Fibroblast of the conjunctiva (primary cell): ENCODE measurements around the gene CRYBA2.

ENCODE experiments used
- DNase-seq: peaks from one replicate; pipeline ENCODE4 v3.0.0-alpha.2; 2010; ENCODE audit warnings: low read depth

Gene CRYBA2

DNA sequence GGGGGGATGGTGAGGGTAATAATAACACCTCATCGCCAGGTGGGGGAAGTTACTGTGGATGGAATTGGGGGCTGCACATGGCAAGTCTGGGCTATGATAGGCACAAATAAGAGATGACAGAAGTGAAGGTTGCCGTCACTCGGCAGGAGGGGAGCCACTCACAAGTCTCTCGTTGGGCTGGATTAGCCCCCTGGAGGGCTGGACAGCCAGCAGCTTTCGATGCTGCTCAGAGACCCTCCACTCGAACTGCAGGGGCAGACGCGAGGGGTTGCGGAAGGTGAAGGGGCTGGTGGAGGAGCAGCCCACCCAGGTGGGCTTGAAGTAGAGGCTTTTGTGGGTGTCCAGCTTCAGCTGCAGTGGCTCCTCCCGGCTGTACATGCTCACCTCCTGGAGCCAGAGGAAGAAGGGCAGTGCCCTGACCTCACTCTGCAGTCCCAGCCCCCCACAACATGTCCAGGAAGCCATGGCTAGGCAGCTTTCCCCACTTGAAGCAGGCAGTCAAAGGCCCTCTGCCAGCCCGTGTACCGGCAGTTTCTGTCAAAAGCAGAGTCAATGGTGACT, 29.9 kb upstream of the CRYBA2 start:
- no peak for DNase-seq

DNA sequence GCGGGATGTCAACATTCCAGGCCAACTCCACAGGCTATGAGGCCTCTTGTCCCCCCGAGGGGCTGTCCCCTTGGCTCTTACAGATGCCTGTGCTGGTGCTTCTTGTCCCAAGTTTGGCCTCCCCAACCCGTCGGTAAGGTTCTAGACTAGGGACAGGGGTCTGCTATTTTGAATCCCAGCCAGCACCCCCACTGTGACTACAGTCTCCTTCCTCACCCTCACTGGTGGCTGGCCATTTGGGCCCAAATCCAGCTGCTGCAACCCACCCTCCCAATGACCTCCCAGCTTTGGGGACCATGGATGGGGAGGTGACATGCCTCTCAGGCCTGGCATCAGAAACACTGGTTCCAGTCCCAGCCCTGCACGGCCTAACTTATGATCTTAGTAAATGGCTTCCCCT, 29.4 kb upstream of the CRYBA2 start:
- no peak for DNase-seq

DNA sequence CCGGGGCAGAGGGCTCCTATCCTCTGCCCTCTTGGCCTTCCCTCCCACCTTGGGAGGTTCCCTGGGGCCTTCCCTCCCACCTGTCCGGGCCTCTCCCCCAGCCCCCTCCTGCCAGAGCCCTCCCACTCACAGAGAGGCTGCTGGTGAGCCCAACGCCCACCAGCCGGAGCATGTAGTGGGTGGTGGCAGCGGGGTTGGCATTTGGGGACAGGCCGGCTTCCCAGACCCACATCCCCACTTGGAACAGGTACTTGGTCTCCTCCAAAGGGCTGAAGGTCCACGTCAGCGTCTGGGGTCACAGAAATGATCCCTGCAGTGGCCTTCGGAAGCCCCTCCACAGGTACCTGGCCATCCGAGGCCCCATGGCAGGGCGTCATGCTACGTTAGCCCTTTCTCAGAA, 28.8 kb upstream of the CRYBA2 start:
- DNase-seq, result no peak

DNA sequence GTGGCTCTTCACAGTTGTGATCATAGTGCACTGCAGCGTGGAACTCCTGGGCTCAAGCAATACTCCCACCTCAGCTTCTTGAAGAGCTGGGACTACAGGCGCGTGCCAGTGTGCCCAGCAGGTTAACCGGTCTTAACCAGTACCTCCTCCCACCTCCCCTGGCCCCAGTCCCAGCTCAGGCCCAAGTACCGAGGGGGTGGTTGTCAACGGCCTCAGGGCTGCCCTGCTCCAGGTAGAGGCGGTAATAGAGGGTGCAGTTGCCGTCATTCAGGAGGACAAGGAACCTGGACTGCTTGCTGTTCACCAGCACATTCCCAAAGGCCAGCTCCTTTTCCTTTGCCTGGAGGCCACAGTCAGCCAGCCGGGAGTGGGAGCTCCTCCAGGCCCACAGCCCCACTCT, 28.4 kb upstream of the CRYBA2 start:
- DNase-seq, result no peak

DNA sequence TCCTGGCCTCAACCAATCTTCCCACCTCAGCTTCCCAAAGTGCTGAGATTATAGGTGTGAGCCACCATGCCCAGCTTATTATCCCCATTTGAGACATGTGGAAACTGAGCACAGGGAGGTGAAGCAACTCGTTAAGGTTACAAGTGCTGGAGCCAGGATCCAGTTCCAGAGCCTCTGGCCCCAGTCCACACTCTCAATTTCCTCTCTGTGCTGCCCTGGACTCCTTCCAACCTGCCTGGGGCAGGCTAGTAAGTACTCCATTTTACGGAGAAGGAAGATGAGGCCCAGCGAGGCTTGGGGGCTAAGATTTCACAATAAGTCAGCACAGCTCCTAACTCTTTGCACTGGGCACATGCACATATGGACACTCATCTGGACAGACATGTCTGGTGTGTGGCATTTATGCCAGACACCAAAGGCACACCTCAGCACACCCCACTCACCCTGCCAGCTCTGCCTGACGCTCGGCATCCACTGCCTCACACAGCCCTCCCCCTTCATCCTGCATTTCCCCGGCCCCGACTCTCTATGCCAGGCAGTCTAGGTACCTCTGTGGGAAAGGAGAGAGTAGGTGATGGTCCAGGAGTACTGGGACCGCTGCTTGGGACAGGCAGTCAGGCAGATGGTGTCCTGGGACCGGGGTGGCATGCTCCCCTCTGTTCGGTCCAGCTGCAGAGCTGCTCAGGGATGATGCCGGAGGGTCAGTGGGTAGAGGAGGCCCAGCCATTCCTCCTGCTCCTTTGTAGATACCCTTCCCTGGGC, 27.6 kb upstream of the CRYBA2 start:
- DNase-seq, result no peak

DNA sequence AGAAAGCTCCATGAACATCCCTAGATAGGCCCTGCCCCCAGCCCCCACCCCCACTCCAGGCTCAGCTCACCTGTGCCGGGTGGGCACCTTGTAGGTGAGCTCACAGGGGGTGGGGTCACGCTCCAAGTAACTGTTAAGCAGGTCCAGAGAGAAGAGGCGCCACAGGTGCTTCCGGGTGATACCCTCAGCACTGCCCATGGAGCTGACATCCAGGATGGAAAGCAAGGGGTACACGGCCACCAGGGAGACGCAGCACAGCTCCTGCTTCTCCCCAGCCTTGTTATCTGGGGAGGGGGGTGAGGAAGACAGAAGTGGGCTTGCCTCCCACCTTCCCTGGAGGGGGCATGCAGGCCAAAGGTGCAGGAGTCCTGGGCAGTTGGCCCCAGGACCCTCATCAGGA, 26.2 kb upstream of the CRYBA2 start:
- no peak for DNase-seq

DNA sequence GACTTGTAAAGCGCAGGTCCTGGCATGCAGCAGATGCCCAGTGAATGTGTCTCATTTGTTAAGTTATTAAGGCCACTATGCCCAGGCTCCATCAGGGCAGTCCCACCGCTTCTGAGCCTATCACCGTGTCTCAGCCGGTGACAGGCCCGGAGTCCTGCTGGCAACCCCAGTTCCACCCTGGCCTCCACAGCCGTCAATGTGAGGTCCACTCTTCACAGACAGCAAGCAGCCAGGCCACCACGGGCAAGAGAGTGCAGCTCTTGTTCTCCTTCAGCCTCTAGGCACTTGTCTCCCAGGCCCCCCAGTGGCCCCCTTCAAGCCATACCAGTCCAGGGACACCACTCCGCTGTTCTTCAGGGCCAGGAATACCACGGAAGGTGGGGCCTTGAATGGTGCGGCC, 25.5 kb upstream of the CRYBA2 start:
- DNase-seq, result no peak

DNA sequence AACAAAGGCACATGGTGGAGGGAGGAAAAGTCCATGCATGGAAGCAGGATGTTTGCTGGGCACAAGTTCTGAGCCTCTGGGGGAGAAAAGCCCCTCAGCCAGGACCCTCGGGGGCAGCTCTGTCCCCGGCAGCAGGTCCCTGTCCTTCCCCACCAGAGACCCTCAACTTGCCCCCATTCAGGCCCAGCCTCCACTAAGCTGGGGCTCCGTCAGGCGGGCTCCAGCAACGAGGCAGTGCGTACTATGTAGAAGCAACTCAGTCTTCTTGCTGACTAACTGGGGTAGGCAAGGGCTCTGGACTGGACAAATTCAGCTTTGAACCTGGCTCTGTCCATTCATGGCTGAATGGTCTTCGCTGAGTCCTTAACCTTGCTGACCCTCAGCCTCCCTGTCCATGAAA, 25.1 kb upstream of the CRYBA2 start:
- DNase-seq, result no peak

DNA sequence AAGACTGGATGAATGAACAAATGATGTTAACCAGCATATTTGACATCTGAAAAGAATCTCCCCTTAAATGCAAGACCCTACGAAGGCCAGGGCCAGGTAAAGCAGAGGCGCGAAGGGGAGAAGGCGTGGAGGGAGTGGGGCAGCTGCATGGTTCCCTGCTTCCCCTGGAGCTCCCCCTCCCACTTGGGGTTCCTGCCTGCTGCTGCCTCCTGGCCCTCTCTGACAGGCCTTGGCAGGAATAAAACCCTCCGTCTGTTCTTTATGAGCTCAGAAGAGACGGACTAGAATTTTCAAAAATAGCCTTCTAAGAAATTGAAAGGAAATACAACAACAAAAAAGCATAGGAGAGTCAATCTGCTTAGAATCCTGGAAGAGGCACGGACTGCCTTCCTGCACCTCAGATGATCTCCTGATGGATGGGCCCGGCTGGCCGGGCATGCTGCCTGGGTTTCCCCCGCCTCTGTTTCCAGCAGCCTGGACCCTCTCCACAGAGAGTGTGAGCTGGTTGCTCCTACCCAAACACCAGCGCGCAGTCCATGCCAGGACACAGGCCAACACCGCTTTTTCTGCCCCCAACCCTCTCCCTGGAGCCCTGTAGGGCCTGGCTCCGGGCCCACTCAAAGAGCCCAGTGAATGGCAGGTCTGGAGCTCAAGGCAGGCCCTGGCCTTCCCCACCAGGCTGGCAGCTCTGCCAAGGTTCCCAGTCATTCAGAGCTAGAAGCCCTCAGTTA, 24.1 kb upstream of the CRYBA2 start:
- no peak for DNase-seq

DNA sequence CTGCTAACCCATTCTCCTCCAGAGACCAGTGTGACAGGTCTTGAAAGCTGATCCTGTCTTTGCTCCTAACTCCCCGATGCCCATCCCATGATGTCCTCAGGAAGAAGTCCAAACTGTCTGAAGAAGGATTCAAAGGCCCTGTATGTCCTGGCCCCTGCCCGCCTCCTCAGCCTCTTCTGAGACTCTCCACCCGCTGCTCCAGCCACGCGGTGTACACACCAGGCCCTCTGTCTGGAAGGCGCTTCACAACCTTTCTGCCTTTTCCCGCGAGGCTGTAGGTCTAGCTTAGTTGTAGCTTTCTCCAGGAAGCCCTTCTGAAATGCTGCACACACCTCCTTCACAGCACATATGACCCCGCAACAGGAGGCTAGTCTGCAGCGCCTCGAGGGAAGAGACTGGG, 23.5 kb upstream of the CRYBA2 start:
- no peak for DNase-seq

DNA sequence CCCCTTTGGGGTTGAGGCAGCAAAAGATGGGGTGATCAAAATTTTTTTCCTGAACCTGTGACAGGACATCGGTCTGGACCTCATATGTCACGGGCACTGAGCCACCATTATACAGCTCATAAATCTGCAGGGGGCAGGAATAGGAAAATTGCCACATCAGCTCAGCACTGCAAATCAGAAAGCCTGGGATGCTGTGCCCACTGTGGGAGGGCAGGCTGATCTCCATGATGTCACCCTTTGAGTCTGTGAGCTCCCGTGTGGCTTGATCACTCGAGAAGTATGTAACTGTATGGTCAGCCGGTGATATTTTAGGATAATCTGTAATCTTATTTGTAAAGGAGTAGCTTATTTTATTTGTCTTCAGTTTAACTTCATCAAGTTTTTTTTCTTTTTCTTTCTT, 17.7 kb upstream of the CRYBA2 start:
- no peak for DNase-seq

DNA sequence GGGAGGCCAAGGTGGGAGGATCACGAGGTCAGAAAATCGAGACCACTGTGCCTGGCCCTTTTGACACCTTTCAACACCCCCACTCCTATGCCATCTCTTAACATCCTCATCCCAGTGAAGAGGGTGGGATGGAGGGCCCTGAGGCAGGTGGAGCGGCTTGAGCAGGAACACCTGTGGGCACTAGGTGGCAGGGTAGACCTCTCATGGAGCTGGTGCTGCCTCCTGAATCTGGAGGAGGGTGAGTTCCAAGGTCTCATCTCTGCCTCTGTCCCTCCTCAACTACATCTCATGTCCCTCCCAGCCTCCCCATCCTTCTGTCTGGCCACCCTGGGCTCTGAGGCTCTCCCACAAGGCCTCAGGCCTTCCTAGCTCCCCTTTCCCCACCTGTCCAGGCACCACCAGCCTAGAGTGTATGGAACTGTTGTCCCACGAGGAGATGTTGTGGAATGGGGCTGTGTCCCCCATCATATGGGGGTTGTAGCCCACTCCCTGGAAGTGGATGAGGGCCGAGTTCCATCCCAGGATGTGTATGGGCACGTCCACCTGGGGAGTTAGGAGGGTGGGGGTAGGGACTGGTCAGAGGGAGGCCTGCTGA, 17.0 kb upstream of the CRYBA2 start:
- DNase-seq, result no peak

DNA sequence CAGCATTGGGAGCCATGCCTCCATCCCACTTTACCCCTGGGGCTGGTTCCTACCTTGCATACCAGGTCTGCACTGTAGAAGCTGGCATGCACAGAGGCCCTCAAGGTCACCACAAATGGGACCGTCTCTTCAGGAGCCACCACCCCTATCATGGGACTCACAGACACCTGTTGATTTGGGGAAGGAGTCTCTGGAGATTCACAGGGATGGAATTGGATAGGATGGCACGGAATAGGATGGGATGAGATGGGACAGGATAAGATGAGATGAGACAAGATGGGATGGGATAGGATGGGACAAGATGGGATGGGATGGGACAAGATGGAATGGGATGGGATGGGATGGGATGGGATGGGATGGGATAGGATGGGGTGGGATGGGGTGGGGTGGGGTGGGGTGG, 16.1 kb upstream of the CRYBA2 start:
- DNase-seq, result no peak

DNA sequence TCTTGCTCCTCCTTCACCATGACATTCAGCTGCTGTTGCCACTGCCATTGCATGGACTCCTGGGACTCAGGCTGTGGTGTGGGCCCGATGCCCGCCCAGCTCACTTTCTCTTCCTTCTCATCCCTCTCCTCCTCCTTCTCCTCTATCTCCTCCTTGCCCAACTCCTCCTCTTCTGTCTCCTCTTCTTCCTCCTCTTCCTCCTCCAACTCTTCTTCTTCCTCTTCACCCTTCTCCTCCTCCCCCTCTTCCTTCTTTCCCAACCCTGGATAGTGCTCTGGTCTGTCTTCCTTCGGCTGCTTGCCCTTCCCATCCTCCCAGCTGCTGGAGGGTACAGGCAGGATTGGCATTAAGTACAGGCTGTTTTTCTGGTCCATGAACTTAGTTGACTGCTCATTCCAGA, 10.8 kb upstream of the CRYBA2 start:
- no peak for DNase-seq

DNA sequence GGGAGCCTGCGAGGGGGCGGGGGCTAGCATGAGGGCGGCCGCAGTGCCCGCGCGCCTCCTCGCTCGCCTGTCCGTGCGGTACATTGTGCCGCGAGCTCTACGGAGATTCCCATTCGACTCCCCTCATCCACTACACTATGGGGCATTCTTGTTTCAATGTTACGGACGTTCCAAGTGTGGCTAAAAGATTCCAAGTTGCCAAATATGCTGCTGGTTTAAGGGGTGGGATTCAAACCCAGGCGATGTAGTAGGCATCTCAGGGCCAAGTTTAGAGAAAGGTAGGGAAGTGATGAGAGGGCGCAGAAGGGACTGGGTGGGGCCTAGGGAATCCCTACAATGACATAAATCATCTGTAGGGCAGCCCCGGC, 10.0 kb upstream of the CRYBA2 start:
- no peak for DNase-seq

DNA sequence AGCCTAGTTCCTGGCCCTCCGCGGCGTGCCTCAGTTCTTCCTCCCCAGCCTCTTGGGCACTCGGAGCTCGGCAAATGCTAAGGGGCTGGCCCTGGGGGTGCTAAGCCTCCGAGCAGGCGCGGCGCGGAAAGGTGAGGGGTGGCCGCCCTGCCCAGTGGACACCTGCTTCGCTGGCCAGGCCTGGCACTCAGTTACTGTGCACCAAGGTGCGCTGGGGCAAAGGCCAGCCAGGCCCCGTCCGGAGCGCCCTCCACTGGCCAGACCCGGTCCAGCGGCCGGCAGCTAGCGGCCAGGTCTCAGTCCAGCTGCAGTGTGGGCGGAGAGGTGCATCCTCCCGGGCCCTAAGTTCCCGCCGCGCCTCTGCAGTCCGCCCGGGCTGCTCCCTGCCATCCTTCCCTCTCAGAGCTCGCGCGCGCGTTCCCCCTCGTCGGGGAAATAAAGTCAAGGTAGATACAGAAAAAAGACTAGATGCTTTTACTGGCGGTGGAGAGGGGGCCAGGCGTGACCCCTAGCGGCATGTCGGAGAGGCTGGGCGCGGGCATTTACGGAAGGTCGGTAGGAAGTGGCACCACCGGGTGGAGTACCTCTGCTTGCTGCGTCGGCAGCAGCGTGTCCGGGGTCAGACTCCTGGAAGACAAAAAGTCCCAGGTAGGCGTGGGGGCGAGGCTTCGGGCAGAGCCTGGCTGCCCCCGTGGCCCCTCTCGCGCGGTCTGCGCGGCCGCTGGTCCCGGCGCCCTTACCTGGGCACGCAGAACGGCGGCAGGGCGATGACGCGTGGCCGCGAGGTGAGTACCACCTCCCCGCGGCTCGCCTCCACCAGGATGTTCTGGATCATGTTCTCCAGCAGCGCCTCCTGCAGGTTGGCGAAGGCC, 9.4 kb upstream of the CRYBA2 start:
- no peak for DNase-seq

DNA sequence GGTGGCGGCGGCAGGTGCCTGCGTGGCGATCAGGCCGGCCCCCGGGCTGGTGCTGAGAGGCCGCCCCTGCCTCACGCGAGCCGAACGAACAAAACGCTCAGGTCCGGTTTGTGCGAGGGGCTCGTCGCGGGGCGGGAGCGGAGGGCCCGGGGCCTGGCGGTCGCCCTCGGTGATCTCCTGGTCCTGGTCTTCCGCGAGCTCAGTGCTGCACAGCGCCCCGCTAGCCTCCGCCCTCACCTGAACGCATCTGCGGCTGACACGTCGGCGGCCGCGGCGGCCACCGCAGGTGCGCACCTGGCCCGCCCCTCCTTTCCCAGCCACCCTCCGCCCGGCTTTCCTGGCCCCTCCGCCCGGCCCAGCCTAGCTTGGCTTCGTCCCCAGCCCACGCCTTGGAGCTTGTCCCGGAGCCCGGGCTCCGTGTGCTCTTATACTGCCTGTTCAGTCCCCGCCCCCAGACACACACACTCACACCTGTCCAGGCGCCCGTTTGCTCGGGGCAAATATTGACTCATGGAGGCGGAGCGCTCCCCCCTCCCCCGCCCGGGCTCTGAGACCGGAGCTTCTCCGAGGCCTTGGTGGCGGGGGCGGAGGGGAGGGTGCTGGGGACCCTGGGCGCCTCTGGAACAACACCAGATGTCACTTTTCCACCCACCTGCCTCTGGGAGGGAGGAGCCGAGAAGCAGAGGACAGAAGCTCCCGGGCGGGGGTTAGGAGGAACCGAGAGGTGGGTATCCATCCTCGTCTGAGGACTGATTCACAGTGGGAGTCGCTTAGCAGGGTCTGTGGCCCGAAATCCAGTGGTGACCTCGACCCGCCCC, 8.6 kb upstream of the CRYBA2 start:
- DNase-seq, result no peak

DNA sequence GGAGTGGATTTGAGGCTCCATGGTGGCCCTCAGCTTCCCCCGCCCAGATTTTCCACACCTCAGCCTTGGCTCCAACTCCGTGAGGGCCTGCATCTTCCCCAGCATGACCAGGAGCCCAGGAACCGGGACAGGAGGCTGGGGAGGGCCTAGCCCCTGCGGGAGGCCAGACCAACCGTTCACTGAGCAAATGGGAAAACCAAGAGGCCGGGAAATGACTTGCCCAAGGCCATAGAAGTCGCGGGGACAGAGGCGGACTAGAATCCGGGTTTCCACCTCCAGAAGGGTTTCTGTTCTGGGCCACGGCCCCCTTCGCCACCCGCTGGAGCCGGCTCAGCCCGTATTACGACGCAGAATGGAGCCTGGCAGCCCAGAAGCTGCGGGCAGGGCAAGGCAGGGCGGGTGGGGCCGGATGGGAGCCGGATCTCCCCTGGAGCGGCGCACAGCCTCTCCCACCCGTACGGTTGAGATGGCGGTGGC, 7.9 kb upstream of the CRYBA2 start:
- no peak for DNase-seq

DNA sequence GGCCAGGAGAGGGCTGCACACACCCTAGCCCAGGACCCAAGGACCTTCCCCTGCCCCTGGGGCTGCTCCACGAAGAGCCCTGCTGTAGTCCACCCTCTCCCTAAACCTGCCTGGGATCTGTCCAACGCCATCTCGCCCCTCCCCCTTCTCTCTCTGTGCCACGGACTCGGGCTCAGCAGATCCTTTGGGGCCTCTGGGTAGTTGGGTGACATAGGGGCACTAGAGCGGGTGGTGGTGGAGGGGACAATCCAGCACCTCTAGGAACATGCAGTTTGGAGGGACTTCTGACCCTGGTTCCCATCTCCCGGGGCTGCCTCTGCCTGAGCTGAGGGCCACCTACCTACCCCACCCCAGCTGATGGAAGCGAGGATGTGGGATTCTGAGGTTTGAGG, 7.3 kb upstream of the CRYBA2 start:
- no peak for DNase-seq

DNA sequence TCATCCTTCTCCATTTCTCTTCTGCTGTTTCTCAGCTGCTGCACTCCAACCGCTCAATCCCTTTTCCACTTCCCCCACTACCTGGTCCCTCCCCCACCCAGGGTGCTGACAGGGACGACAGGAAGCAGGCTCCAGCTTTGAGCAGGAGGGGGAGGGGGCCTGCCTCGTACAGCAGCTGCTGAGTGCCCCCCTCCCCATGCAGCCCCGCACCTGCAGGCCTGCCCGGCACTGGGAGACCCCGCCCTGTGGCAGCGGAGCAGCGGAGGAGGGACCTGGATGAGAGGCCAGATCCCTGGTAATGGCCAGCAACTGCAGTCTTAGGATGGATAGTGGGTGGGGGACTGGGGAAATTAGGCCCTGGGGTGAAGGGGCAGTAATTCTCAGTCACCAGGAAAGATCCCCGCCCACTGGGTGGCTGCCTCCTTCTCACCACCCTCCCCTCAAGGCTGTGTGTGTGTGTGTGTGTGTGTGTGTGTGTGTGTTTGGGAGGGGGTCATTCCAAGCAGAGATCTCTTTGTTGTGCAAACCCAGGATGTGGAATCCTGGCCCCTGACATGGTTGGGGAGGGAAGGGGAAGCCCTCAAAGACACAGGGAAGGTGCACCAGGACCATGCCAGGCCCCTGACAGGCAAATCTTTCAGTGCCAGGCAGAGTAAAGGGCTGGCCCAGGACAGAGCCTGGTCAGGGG, 6.8 kb upstream of the CRYBA2 start:
- DNase-seq, result no peak
